ENCODE results near the gene ANO10. TPM values are rescaled to one million over a fixed set of nuclear protein-coding genes. Genes with fewer than 3 reads are reported as not detected.
A peak's percentile ranks its signal among the peaks of the same experiment; 100 is the strongest.

ANO10 gene
- total and polyA plus RNA-seq, 11 donors, result 8.3 to 29.8 (median 15.8) TPM

DNA sequence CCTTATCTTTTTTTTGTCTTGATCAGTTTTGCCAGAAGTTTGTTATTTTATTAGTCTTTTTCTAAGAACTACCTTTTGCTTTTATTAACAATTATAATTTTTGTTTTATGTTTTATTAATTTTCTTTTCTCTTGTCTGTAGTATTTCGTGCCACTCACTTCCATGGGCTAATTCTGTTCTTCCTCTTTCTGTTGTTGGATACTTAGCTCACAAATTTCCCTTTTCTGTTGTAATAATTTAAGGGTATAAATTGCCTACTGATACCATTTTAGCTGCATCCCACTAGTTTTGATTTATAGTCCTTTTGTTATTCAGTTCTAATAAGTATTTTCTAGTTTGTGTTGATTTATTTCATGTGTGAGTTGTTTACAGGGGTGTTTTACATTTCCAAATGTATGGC is 286.8 kb downstream of the ANO10 start:
- no peak for ATAC-seq
- DNase-seq, result no peak
- H3K4me1 ChIP-seq, result peaks cover 0 to 19% (median 8%) of the 10 kb centered on the region in 12 donors
- no peak overlapping the region for H3K4me3 ChIP-seq
- H3K27ac ChIP-seq, result no peak overlapping the region
- TF ChIP-seq, protein P1, sequence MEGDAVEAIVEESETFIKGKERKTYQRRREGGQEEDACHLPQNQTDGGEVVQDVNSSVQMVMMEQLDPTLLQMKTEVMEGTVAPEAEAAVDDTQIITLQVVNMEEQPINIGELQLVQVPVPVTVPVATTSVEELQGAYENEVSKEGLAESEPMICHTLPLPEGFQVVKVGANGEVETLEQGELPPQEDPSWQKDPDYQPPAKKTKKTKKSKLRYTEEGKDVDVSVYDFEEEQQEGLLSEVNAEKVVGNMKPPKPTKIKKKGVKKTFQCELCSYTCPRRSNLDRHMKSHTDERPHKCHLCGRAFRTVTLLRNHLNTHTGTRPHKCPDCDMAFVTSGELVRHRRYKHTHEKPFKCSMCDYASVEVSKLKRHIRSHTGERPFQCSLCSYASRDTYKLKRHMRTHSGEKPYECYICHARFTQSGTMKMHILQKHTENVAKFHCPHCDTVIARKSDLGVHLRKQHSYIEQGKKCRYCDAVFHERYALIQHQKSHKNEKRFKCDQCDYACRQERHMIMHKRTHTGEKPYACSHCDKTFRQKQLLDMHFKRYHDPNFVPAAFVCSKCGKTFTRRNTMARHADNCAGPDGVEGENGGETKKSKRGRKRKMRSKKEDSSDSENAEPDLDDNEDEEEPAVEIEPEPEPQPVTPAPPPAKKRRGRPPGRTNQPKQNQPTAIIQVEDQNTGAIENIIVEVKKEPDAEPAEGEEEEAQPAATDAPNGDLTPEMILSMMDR (IDR thresholded peaks at IDR 0.05), result no peak
- TF ChIP-seq POLR2A (IDR thresholded peaks at IDR 0.05), result no peak
- peaks cover 0 to 77% (median 70%) of the 10 kb centered on the region in 9 donors for H3K36me3 ChIP-seq
- intact Hi-C loops (cut with DNase I), result no loop called here
- peaks cover 0 to 46% (median 37%) of the 10 kb centered on the region in 12 donors for H3K9me3 ChIP-seq
- no peaks in the 10 kb centered on the region for H3K27me3 ChIP-seq
- 87 to 95% (median 93%) methylated on average over 1 of the region's 1 CpG for WGBS, 4 donors

DNA sequence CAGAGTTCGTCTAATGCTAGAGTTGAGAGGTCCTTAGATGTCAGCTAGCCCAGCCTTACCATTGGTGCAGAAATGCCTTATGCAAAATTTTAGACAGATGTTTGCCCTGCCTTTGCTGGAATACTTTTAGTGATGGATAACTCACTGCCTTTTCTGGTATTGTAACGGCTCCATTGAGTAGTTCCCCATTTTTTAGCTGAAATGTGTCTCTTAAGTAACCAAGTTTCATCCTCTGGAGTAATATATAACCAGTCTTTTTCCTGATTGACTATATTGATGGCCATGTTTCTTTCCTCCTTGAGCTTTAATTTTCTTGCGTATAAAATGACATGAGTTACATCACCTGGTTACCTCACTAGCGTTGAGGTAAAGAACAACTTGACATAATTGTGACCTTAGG is 290.4 kb downstream of the ANO10 start:
- no peak for DNase-seq
- ATAC-seq, result no peak
- H3K4me3 ChIP-seq, result no peak overlapping the region
- peaks cover 0 to 51% (median 34%) of the 10 kb centered on the region in 12 donors for H3K4me1 ChIP-seq
- peak overlapping the region in 1 of 12 donors; percentile 25 for H3K27ac ChIP-seq
- WGBS, 4 donors, result 86 to 90% (median 88%) methylated on average over 4 of the region's 4 CpGs
- H3K9me3 ChIP-seq, result peaks cover 0 to 15% (median 11%) of the 10 kb centered on the region in 12 donors
- H3K27me3 ChIP-seq, result no peaks in the 10 kb centered on the region
- TF ChIP-seq POLR2A (IDR thresholded peaks at IDR 0.05), result no peak
- TF ChIP-seq, protein P1 (IDR thresholded peaks at IDR 0.05), result no peak
- intact Hi-C loops (cut with DNase I), result no loop called here
- H3K36me3 ChIP-seq, result peaks cover 0 to 44% (median 40%) of the 10 kb centered on the region in 9 donors

GRCh38 chr3:43330981-43331380 is 290.8 kb downstream of the ANO10 start:
- intact Hi-C loops (cut with DNase I), result no loop called here
- ATAC-seq (no peak), DNase-seq (no peak)
- no peak overlapping the region for H3K4me3 ChIP-seq
- TF ChIP-seq, protein P1 (IDR thresholded peaks at IDR 0.05), result no peak
- TF ChIP-seq POLR2A (IDR thresholded peaks at IDR 0.05), result no peak
- peaks cover 0 to 11% (median 7%) of the 10 kb centered on the region in 12 donors for H3K9me3 ChIP-seq
- H3K27ac ChIP-seq, result peak overlapping the region in 1 of 12 donors; percentile 25
- H3K27me3 ChIP-seq, result no peaks in the 10 kb centered on the region
- H3K4me1 ChIP-seq, result peaks cover 0 to 55% (median 38%) of the 10 kb centered on the region in 12 donors
- WGBS, 4 donors, result 47 to 57% (median 54%) methylated on average over 1 of the region's 1 CpG
- peaks cover 0 to 40% (median 37%) of the 10 kb centered on the region in 9 donors for H3K36me3 ChIP-seq

- Histone ChIP-seq H3K36me3 (peaks cover 0 to 18% (median 15%) of the 10 kb centered on the region in 9 donors), H3K9me3 (peaks cover 0 to 2% (median 0%) of the 10 kb centered on the region in 12 donors), H3K27ac (peak overlapping the region in 7 of 12 donors; percentile 7 to 85 (median 29)), H3K4me1 (peaks cover 0 to 79% (median 55%) of the 10 kb centered on the region in 12 donors), H3K27me3 (no peaks in the 10 kb centered on the region), H3K4me3 (no peak overlapping the region)
- DNase-seq (no peak), ATAC-seq (peak; percentile 33 to 66 (median 46))
- TF ChIP-seq, protein P1 (IDR thresholded peaks at IDR 0.05), result no peak
- no peak for TF ChIP-seq POLR2A (IDR thresholded peaks at IDR 0.05)
- intact Hi-C loops (cut with DNase I), result loop anchor here in 3 of 10 donors (5.0 to 10.0 kb wide), 3 partner anchors 36 to 176 kb away; partner anchors contain the start of gene SNRK (in 1 of the 3)
Measured at GRCh38 chr3:43328653-43329052, 293.2 kb downstream of the ANO10 start.

Measured in heart left ventricle (tissue), 16 donors.